Measurements from ENCODE around the gene RNF182. TPM values are rescaled to one million over a fixed set of nuclear protein-coding genes. Genes with fewer than 3 reads are reported as not detected.

The RNF182 gene
- total and polyA plus RNA-seq, 10 of the 15 experiments (the other 5 are each of a cell fraction or from before 2014, with no cell fraction given), result not detected

DNA sequence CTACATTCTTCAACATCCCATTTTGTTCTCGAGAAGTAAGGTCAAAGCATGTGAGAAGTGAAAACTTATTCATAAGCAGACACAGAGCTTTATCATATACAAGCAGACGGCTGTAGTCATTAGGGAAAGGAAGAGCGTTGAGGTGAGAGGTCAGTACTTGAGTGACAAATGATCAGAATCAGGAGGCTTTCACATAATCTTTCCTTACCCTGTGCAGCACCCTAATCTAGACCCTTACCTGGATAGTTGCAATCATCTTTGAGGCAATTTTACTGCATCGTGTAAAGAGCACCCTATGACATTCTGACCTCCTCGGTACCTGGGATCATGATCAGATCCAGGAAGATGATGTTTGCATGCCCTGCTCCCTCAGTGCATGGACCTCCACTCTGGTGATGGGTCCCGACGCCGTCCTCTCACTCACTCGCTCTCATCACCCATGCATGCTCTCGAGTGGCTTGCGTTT lies 62.7 kb downstream of the RNF182 start:
- in situ Hi-C loops (cut with MboI), result no loop called here
- Histone ChIP-seq H3K4me2 (ENCODE audit: control insufficient read depth, insufficient read depth) (no peak overlapping the region), H3K27me3 (replicated peaks in 1 of 2; ENCODE audit: control insufficient read depth in 2 of 2, insufficient read depth in 2 of 2, low read length in 1 of 2) (peaks cover 0 to 2% of the 10 kb centered on the region in 2 experiments; a peak in 3 of 4 replicates), H3K79me2 (ENCODE audit: control insufficient read depth, insufficient read depth, low read length) (no peaks in the 10 kb centered on the region), H3K4me1 (ENCODE audit: control insufficient read depth, insufficient read depth, low read length) (no peaks in the 10 kb centered on the region), H3K9ac (ENCODE audit: control insufficient read depth, insufficient read depth, low read length) (no peak overlapping the region), H3K36me3 (ENCODE audit: control insufficient read depth in 2 of 2, insufficient read depth in 2 of 2, low read length in 1 of 2) (no peaks in the 10 kb centered on the region; a peak in 1 of 4 replicates), H4K20me1 (ENCODE audit: control insufficient read depth, insufficient read depth) (no peaks in the 10 kb centered on the region), H3K4me3 (no peak overlapping the region), H2AFZ (ENCODE audit: control insufficient read depth, low read depth, low read length) (no peak overlapping the region), H3K27ac (ENCODE audit: control insufficient read depth, insufficient read depth) (no peak overlapping the region), H3K9me3 (replicated peaks; ENCODE audit: control insufficient read depth, insufficient read depth, low read length) (no peaks in the 10 kb centered on the region)
- DNase-seq (ENCODE audit: low read depth, low spot score), result no peak
- ChIA-PET RAD21 (ENCODE audit: unreplicated experiment) (no interaction called here), SMC1A (ENCODE audit: uncharacterized antibody, unreplicated experiment) (no interaction called here), CTCF (no interaction called here), POLR2A (no interaction called here)
- FAIRE-seq, result no peak
- 61% methylated on average over 11 of the region's 11 CpGs for WGBS (ENCODE audit: insufficient coverage, insufficient replicate concordance, low lambda C conversion rate, missing lambda C conversion rate)
- intact Hi-C loops (cut with micrococcal nuclease; ENCODE audit: unreplicated experiment), result no loop called here
- ATAC-seq, result no peak
- no TSS peak for BruUV-seq (replicated peaks)
- TF ChIP-seq, protein P1, sequence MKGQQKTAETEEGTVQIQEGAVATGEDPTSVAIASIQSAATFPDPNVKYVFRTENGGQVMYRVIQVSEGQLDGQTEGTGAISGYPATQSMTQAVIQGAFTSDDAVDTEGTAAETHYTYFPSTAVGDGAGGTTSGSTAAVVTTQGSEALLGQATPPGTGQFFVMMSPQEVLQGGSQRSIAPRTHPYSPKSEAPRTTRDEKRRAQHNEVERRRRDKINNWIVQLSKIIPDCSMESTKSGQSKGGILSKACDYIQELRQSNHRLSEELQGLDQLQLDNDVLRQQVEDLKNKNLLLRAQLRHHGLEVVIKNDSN (IDR thresholded peaks at IDR 0.05; ENCODE audit: borderline replicate concordance, extremely low read length, insufficient read depth, low read depth, low read length), result no peak
- no peak for TF ChIP-seq SPI1 (IDR thresholded peaks at IDR 0.05; ENCODE audit: borderline replicate concordance, insufficient read depth, low read depth, low read length)
- TF ChIP-seq CEBPZ (IDR thresholded peaks at IDR 0.05; ENCODE audit: low read depth, low read length), result no peak
- no peak for TF ChIP-seq ATF2 (IDR thresholded peaks at IDR 0.05; ENCODE audit: low read length)
- no peak for TF ChIP-seq MEF2A (IDR thresholded peaks at IDR 0.05; ENCODE audit: insufficient read depth, low read depth, low read length)
- TF ChIP-seq, protein P2, sequence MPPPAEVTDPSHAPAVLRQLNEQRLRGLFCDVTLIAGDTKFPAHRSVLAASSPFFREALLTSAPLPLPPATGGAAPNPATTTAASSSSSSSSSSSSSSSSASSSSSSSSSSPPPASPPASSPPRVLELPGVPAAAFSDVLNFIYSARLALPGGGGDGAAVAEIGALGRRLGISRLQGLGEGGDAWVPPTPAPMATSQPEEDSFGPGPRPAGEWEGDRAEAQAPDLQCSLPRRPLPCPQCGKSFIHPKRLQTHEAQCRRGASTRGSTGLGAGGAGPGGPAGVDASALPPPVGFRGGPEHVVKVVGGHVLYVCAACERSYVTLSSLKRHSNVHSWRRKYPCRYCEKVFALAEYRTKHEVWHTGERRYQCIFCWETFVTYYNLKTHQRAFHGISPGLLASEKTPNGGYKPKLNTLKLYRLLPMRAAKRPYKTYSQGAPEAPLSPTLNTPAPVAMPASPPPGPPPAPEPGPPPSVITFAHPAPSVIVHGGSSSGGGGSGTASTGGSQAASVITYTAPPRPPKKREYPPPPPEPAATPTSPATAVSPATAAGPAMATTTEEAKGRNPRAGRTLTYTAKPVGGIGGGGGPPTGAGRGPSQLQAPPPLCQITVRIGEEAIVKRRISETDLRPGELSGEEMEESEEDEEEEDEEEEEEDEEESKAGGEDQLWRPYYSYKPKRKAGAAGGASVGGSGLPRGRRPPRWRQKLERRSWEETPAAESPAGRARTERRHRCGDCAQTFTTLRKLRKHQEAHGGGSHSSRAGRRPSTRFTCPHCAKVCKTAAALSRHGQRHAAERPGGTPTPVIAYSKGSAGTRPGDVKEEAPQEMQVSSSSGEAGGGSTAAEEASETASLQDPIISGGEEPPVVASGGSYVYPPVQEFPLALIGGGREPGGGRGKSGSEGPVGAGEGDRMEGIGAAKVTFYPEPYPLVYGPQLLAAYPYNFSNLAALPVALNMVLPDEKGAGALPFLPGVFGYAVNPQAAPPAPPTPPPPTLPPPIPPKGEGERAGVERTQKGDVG (CRISPR knock-in tag; IDR thresholded peaks at IDR 0.05), result no peak
- no peak for TF ChIP-seq ZZZ3 (IDR thresholded peaks at IDR 0.05; ENCODE audit: control insufficient read depth, insufficient read length, low read depth)
- TF ChIP-seq KDM1A (IDR thresholded peaks at IDR 0.05; ENCODE audit: borderline replicate concordance), result no peak
- no peak for TF ChIP-seq SP1 (IDR thresholded peaks at IDR 0.05; ENCODE audit: low read depth, low read length)
- TF ChIP-seq ZNF24 (IDR thresholded peaks at IDR 0.05), result no peak
- no peak for TF ChIP-seq BCL11A (IDR thresholded peaks at IDR 0.05; ENCODE audit: low read depth, low read length)
- no peak for TF ChIP-seq HSF1 (IDR thresholded peaks at IDR 0.05; ENCODE audit: low read depth, low read length)
- TF ChIP-seq FOXK2 (IDR thresholded peaks at IDR 0.05), result no peak
